NCI-H82 treated with DMSO at 0.1 percent for 48 hours (cell line): ENCODE measurements around the gene DLG1.

Experiments
- DNase-seq: peaks from one replicate; lab custom pipeline; 2025; ENCODE audit not compliant: unreplicated experiment; lab: John Stamatoyannopoulos, UW

The DLG1 gene

DNA sequence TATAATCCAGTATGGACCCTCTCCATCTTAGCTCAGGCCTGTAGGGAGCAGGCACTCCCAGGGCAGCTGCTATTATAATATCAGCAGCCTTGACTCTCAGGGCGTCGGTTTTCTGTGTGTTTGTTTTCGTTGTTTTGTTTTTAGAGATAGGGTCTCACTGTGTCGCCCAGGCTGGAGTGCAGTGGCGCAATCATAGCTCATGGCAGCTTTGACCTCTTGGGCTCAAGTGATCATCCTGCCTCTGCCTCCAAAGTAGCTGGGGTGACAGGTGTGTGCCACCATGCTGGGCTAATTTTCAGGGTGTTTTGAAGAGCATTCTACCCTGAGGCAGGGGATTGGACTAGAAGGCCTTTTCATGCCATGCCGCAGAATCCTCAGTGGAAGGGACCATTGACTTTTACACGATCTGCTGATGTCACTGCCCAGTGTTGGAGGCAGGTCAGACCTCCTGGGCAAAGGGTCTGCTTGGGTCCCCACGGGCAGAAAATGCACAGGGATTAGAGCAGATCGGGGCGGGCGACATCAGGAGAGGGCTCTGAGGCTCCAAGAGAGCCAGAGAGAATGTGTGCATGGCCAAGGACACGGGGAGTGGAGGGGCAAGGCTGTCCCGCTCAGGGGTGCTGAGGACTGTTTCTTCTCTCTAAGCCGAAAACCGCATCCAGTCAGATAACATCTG is 276.5 kb downstream of the DLG1 start:
- DNase-seq, result no peak

DNA sequence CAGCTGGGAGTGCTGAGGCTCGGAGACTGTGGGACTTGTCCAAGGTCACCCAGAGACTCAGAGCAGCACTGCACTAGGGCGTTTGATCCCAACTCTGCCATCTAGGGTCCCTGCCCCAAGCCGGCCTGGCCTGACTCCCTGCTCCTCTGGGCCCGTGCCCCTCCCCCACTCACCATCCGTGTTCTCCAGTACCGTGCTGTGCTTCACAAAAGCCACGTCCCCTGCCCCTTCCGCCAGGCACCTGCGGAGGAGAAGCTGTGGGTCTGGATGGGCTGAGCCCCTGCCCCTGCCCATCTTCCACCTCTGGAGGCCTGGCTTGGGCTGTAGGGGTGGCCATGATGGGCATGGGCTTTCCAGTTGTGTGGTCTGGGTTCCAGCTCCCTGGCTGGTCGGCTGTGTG is 277.2 kb downstream of the DLG1 start:
- DNase-seq, result no peak

DNA sequence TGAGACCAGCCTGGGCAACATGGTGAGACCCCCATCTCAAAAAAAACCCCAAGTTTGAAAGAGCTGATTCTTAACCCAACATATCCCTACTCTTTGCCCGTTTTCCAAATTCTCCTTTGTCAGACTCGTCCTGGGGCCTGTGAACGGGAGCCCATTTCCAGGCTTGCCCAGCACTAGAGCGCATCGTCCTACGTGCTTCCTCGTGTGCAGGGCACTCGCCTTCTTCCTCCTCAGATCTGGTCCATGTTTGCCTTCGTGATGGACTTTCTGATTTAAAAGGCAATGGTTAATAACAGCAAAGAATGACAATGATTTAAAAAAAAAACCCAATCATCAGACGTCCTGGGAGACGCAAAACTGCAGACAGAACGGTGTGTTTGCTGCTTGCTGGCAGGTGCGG is 278.9 kb downstream of the DLG1 start:
- DNase-seq, result no peak

DNA sequence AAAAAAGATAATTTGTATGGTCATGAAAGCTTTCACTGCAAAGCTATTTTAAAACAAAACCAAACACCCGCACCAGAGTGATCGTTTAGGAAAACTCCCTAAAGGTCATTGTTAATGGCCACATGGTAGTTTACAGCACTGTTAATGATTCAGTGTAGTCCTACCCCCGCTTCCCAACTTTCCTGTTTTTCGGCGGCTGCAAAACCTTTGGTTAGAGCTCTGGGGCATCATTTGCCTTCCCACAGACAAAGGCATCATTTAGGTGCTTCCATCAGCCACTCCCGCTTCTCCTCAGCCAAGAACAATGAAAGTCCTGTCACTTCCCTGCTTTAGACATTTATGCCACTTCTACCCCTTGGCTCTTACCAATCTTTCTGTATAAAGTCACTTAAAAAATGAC is 279.4 kb downstream of the DLG1 start:
- DNase-seq, result no peak

DNA sequence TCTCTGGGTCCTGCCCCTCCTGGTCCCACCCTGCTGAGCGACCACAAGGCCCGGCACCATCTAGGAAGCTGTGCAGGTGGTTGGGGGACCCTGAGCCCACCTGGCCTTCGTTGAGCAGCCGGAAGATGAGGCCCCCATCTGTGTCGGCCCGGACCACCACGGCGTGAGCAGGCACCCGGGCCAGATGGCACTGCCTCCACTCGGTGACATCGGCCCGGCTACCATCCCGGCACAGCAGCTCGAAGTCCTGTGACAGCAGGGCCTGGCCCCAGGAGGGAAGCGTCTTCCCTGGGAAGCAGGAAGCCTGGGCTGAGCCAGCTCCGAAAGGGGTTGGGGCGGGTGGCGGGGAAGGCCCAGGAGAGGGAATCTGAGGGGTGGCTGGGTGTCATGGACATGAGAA is 281.4 kb downstream of the DLG1 start:
- no peak for DNase-seq

DNA sequence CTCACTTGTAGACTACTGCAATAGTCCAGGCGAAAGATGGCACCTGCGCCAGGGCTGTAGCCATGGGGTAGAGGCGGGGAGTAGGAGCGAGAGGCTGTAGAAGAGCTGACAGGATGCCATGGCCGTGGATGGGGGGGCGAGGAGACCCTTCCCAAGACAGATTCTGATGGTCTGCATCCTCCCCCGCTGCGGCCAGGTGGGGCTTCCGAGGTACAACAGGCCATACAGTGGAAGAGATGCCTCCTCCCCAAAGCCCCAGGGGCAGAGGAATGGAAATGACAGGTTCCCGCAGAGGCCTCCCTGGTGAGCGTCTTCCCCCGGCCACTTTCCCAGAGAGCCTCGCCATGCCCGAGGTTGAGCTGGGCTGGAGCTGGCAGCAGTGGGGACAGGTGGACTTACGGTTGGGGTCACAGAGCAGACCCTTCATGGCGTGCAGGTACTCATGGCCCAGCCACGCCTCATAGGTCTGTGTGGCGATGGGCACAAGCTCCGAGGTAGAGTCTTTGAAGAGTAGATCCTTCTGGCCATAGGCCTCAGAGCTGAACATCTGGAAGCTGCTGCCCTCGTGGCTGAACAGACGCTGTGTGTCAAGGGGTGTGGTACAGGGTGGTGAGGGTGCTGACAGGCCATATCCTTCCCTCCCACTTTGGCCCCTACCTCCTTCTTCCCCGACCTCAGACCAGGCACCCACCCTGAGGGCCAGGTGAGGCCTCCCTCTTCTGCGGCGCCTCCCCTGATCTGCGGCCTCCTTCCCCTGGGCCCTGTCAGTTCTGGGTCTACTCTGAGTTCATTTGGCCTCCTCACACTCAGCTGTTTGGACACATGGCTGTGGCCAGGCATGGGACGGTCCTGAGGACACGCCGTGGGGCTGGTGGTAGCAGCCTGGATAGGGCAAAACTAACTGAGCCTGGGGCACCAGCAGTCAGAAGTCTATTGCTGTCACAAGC is 282.3 kb downstream of the DLG1 start:
- no peak for DNase-seq

DNA sequence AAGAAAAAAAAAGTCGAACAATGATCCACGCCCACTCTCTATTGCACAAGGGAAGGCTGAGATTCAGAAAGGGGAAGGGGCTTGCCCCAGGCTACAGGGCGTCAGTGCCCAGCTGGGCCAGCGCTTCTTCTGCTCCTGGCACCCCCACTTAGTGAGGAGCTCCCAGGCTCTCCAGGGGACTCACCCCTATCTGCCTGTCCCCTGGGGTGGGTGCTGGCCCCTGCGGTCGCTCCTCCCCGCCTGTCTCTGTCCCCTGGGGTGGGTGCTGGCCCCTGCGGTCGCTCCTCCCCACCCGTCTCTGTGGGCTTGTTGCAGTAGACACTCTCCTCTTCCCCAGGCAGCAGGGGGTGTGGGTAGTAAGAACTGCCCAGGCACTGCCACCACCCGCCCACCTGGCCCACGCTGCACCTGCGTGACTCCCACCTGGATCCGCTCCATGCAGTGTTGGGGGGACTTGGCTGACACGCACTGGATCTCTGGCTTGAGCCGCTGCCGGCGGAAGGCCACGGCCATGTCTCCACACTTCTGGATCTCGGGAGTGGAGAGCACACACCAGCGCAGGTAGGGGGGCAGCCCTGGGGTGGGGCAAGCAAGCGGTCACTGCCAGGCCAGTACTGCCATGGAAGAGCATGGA is 283.4 kb downstream of the DLG1 start:
- no peak for DNase-seq

DNA sequence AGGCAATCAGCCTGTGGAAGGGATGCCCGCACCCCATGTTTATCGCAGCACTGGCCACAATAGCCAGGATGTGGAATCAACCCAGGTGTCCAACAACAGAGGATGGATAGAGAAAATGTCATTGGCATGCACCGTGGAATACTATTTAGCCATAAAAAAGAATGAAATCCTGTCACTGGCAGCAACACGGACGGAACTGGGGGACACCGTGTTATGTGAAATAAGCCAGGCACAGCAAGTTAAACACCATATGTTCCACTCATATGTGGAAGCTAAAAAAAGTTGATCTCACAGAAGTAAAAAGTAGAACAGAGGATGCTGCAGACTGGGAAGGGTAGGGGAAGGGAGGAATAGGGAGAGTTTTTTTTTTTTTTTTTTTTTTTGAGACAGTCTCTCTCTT is 284.4 kb downstream of the DLG1 start:
- DNase-seq, result no peak

DNA sequence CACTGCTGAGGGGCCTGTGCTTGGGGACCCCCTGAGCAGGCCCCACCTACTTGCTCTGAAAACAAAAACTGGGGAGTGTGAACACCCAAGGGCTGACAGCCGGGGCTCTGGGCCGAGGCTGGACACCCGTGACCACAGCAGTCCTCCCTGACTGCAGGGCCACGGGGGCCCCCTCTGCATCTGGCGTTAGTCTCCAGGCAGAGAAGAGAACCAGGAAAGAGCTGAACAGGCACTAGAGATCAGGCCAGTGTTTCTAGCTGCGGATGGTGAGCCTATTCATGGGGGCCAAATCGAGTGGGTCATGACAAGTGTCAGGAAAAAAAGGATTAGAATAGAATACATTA is 285.9 kb downstream of the DLG1 start:
- DNase-seq, result no peak

DNA sequence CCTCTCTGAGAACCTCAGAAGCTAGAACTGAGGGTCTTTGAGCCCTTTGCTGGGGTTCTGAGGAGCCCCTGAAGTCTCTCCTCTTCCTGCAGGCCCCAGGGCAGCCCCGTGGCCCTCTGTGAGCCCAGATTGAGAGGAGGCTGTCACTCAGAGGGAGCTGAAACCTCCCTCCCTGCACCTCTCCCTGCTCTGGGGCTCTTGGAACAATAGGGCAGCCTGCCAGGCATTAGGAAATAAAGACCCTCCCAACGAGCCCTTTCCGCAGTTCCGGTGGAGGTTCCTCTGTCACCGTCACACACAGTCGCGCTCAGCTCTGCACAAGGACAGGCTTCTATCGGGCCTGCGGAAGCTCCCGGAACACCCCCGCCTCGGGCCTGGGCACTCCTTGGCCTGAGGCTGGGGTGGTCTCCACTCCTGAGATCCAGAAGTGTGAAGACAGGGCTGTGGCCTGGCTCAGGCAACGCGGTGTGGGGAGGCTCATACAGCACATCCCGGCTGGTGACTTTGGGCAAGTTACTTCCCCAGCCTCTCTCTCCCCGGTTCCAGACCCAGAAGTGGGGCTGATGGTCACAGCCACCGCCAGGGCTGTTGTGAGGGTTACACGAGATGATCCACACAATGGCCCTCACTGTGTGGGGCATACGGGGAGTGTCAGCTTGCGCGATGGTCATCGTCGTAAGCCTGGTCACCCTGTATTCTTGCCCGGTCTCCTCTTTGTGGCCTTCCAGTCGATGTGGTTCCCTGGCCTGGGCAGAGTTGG is 286.5 kb downstream of the DLG1 start:
- no peak for DNase-seq

DNA sequence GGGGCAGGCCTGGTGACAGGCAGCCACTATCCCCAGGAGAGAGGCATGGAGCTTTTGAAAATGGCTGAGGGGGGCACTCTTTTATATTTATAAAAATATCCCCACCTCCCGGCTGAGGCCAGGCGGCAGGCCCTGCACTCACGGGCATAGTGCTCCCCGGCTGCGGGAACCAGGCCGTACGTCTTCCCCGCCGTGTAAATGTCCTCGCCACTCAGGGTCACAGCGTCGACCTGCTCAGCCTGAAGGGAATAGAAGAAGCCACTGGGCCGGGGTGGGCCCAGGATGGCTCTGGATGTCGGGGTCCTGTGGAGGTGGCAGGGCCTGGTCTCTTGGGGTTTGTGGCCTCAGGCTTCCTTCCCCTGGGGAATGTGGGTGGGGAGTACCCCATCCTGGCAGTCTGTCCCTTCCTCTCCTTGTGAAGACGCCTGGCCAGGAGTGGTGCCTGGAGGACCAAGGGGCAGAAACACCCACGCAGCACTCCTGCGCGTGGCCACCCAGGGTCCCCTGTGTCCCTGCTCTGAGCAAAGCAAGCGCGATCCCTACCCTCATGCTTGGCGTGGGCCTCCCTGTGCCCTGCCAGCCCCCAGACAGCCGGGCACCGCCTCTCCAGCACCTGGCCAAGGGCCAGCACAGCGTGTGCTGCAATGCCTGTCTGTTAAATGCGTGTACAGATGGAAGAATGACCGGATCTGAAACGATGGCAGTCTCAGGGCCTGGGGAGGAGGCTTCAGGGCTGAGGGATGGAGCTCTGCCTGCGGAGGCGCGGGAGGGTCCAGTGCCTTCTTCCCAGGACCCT is 287.7 kb downstream of the DLG1 start:
- DNase-seq, result no peak

DNA sequence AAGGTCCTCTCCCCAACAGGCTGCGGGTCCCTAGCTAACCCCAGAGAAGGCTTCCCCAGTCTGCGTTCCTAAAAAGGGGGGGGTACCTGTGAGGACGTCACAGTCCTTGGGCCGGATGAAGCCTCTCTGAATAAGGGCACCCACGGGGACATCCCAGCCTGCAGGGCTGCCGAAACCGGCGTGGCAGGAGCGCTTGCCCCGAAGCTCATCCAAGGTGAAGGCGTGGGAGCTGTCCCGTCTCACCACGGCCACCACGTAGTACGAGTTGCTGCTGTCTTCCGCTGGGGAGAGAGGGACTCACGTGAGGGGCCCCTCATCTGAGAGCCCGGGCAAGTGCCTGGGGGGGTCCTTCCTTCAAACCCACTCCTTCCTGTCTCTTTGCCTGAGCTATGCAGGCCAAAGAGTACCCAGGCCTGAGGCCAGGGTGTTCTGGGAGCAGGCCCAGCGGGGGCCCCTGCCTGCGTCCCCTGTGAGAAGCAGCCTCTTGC is 288.8 kb downstream of the DLG1 start:
- DNase-seq, result no peak

DNA sequence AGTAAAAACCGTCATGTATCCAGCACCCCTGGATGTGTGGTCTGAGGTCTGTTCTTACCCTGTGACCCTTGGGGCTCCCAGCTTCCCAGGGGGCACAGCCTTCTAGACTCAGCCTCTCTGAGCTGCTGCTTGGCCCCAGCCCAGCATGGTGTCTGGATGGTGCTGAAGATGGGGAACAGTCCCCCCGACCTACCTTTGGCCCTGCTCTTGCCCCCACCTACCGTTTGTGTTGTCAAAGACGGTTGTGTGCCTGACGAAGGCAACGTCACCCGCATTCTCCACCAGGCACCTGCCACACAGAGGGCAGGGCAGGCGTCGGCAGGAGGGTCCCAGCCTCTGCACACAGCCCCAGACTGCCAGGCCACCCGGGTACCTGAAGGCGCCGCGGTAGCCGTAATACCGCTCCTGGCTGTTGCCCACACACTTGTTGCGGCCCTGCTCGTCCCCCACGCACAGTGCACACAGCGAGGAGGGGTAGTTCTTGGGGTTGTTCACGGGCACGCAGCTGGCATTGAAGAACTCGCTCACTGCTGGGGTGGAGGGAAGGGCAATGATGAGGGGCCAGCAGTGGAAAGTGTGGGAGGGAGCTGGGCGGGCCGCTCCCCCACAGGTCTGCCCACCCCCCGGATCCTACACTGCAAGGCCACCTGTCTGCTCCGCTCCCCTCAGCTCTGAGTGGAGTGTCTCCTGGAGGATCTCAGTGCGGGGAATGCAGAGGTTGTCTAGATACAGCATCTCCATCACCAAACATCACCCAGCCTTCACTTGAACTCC is 289.8 kb downstream of the DLG1 start:
- no peak for DNase-seq

DNA sequence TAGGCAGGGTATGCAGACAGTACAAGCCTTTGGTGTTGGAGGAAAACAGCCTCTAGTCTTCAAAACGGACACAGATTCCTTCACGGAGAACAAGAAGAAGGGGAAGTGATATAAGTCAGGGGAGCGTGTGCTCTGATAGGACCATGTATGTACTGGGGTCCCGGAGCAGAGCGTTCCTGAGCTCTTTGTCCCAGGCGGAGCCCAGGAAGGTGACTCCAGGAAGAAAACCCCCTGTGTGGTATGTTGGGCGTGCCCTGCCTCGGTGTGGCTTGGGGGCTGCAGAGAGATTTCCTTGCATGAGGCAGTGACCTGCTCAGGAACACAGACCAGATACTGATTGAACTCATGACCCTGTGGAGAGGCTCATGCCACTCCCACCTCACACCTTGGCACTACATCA is 290.5 kb downstream of the DLG1 start:
- DNase-seq, result no peak

DNA sequence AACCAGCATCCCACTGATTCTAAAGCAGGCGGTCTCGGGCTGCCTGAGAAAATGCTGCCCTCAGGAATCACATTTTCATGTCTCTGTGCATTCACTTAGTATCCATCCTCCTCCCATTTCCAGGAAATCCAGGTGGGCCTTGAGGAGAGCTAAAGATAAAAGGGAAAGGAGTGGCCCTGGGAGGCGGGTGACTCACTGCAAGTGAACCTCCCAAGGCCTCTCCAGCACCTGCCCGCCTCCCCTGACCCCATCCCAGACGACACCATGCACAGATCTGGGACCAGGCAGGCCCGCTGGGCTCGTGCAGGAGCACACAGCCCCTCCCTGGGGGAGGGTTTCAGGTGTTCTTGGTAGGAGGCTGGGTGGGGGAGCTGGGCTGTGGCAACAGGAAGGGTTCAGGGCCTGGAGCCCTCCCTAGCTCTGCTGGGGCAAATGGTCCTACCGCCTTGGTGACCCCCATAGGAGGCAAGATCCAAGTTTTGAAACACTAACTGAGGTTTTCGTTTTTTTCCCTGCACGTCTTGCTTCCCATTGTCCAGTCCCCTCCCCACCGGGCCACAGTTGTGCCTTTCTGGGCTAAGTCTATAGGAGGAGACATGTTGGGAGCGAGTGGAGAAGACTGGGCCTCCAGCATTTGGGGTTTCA is 291.0 kb downstream of the DLG1 start:
- DNase-seq, result no peak

DNA sequence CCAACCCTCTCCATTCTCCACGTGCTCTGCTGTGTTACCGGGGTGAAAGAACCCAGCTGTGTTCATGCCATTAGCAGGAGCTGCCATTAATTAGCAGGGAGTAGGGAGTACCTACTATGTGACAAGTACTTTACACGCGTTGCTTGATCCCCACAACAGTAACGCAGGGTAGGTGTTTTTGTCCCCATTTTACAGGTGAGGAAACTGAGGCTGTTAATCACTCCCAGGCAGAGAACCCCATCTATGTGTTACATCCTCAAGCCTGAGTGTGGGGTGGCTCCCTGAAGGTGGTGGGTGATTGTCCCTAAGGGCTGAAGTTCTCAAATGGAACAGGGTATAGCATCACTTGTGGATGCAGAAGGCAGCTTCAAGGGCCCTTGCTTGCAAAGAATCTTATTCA is 291.6 kb downstream of the DLG1 start:
- no peak for DNase-seq

DNA sequence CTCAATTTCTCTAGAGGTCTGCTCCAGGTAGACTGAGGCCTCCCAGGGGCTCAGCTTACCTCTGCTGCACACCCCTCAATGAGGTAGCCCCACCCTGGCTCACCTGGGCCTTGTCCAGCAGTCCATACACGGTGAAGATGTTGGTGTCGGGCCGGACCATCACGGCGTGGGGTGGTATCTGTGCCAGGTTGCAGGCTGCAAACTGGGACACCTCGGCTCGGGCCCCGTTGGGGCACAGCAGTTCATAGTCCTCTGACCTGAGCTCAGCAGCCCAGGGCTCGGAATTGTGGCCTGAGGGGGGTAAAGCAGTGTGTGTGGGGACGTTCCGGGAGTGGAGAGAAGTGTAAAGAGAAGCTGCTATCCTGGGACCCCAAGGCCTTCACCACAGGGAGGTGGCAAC is 292.0 kb downstream of the DLG1 start:
- DNase-seq, result no peak

DNA sequence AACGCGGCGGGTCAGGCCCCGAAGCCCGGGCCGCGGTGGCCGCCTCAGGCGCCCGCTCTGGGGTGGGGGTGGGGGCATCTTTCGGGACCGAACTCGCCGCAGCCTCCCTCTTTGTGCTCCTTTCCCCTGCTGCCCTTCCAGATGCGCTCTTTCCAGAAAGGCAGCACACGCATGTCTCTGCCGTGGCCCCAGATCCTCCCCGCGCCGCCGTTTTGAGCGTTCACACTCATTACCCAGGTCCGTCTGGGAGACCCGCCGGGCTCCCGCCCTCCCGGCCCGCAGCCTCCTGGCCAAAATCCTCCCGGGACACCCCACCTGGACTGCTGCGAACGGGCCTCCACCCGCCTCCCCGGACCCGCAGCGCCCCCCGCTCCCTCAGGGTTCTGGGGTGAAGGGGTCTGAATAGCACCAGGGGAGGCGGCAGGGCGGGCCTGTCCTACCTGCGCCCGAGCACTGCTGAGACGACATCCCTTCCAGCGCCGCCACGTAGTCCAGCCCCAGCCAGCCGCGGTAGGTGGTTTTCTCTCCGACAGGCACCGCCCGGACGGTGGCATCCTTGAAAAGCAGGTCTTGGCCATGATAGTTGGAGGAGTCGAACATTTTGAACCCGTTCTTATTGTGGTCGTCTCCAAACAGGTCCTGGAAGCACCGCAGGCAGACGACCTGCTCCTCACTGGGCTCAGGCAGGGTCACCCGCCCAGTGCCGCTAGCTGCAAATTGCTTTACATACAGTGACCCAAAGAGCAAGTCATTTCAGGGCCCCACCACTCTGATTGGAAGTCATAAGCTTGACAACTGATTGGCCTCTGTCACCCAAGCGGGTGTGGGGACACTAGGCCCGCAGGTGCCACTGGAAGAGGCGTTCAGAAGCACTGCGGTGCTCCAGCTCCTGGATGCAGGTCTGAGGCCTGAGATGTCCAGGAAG is 294.7 kb downstream of the DLG1 start:
- no peak for DNase-seq
